Right lobe of liver (tissue), 6 donors: ENCODE measurements around the gene CDK4. TPM values are rescaled to one million over a fixed set of nuclear protein-coding genes. Genes with fewer than 3 reads are reported as not detected.
A peak's percentile ranks its signal among the peaks of the same experiment; 100 is the strongest.

Experiments
- ATAC-seq, 4 donors: fragments of 200-7000 bp; cut with Tn5 transposase; one replicate each; pipeline ENCODE4 v1.9.1; 2020; ENCODE audit warnings: mild to moderate bottlenecking in 4 of 4, moderate library complexity in 4 of 4
- DNase-seq, 3 donors: peaks; one replicate each; pipeline ENCODE4 v3.0.0-alpha.2; 2020
- H3K27ac ChIP-seq, 3 donors: fragments of 200-600 bp; one replicate each; pipeline ENCODE4 v1.8.0; 2022
- H3K27me3 ChIP-seq, 2 donors: fragments of 200-600 bp; one replicate each; pipeline ENCODE4 v1.8.0; 2022
- H3K36me3 ChIP-seq, 4 donors: fragments of 200-600 bp; sonication (generic) in 1 of 4; one replicate each; pipeline versions ENCODE4 v1.5.1 to v1.8.0; 2017 to 2022; ENCODE audit warnings: control low read depth in 1 of 4
- H3K4me1 ChIP-seq, 4 donors: fragments of 200-600 bp; sonication (generic) in 1 of 4; one replicate each; pipeline versions ENCODE4 v1.5.1 to v1.8.0; 2017 to 2022; ENCODE audit warnings: control low read depth in 1 of 4
- H3K4me3 ChIP-seq, 3 donors: fragments of 200-600 bp; one replicate each; pipeline ENCODE4 v1.8.0; 2022
- H3K9me3 ChIP-seq, 4 donors: fragments of 200-600 bp; sonication (generic) in 1 of 4; one replicate each; pipeline versions ENCODE4 v1.5.1 to v1.8.0; 2017 to 2022; ENCODE audit warnings: control low read depth in 1 of 4
- POLR2A ChIP-seq: fragments of 450-650 bp; IDR thresholded peaks from one replicate; pipeline ENCODE4 v1.6.1; 2017; ENCODE audit warnings: antibody characterized with exemption, mild to moderate bottlenecking
- WGBS: methylation state at CpG from one replicate; pipeline ENCODE4 v1.1.6; 2018; ENCODE audit warnings: low coverage, low lambda C conversion rate; ENCODE audit not compliant: insufficient coverage; ENCODE audit errors: missing lambda C conversion rate; 5-methylcytosine and 5-hydroxymethylcytosine counted together
- intact Hi-C, 2 donors: fragments of 100-400 bp; cut with DNase I; formaldehyde crosslinking; loops; one replicate each; pipeline versions ENCODE4 v1.11.2 to v1.14.1; 2022
- total RNA-seq, 6 experiments: library from RNA; depleted of rRNA in 2 of 6; stranded (reverse); fragments of >200 nt in 2 of 6; fragmentation: NEBNext Ultra II Directional in 3 of 6; extraction: Animal tissue kit (Norgen Biotek cat#: 25700) in 3 of 6; gene quantifications; one replicate each; pipeline versions ENCODE4 v1.1.0 to v1.2.4, GENCODE V29; 2016 to 2023
- TF ChIP-seq, protein P1 (sequence below), 4 donors: fragments of 200-600 bp in 3 of 4; fragments of 450-650 bp in 1 of 4; IDR thresholded peaks; one replicate each; pipeline versions ENCODE4 v1.5.1 to v1.8.0; 2016 to 2022; ENCODE audit warnings: antibody characterized with exemption in 4 of 4, mild to moderate bottlenecking in 2 of 4
- donor health status: DM: no; HTN: yes; CAD: no.
- donor health status: DM: no; HTN: no; CAD: no.
- donor health status: DM: no; HTN: no; CAD: no.
- donor health status: DM: no; HTN: yes; CAD: no.
- donor health status: DM: no; HTN: yes; CAD: no.

Gene CDK4
- total RNA-seq, 6 experiments from 2014 or later, result 23.3 to 47.3 (median 31.8) TPM

DNA sequence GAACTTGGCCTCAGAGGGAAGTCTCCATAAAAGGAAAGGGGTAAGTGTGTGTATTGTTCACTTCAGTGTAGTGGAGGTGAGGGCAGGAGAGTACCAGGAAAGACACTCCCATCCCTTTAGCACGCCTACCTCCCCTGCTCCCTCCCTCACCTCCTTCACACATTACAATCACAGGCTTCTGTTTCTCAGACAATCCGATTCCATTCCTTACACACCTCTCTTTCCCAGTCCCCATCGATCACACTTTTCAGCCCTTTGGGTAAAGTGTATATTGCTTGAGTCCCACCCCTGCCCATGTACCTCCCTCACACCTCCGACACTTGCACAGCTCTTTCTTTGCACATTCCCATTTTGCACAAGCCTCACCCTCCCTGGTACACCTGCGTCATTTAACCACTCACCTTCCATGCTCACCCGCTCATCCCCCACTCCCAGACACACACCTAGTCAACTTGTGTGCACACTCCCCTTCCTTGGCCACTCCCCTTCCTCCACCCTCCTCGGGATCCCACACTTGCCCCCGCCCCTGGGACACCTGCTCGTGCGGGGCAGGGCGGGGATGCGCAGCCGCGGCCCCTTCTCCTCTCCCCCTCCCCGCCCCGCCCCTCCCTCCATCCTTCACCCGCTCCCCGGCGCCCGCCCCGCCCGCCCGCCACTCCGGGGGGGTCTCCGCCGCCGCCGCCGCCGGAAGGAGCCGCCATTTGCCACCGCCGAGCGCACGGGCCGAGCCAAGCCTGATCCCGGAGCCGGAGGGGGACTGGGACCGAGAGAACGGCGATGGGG, 2.5 kb upstream of the CDK4 start, which contains the start of gene MARCHF9:
TSS of gene MARCHF9 (plus strand) at position 693 of the 783 bp plus-strand sequence. CDS start 426 bp downstream, outside the sequence.
- H3K9me3 ChIP-seq, result no peaks in the 10 kb centered on the region
- intact Hi-C loops, result no loop called here
- WGBS, result under 1% methylated on average over 23 of the region's 41 CpGs
- TF ChIP-seq POLR2A, result no peak
- TF ChIP-seq, protein P1, sequence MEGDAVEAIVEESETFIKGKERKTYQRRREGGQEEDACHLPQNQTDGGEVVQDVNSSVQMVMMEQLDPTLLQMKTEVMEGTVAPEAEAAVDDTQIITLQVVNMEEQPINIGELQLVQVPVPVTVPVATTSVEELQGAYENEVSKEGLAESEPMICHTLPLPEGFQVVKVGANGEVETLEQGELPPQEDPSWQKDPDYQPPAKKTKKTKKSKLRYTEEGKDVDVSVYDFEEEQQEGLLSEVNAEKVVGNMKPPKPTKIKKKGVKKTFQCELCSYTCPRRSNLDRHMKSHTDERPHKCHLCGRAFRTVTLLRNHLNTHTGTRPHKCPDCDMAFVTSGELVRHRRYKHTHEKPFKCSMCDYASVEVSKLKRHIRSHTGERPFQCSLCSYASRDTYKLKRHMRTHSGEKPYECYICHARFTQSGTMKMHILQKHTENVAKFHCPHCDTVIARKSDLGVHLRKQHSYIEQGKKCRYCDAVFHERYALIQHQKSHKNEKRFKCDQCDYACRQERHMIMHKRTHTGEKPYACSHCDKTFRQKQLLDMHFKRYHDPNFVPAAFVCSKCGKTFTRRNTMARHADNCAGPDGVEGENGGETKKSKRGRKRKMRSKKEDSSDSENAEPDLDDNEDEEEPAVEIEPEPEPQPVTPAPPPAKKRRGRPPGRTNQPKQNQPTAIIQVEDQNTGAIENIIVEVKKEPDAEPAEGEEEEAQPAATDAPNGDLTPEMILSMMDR (IDR thresholded peaks at IDR 0.05), result no peak
- H3K36me3 ChIP-seq, result no peaks in the 10 kb centered on the region
- ATAC-seq (peak in 3 of 4 donors; percentile 1 to 11 (median 10)), DNase-seq (peak; percentile 67 to 74 (median 69))
- H3K27me3 ChIP-seq, result no peaks in the 10 kb centered on the region
- H3K27ac ChIP-seq, result no peak within 1 kb of the TSS
- H3K4me3 ChIP-seq, result peak within 1 kb of the TSS; percentile 49 to 63 (median 56)
- H3K4me1 ChIP-seq, result peaks cover 0 to 15% (median 3%) of the 10 kb centered on the region in 4 donors

DNA sequence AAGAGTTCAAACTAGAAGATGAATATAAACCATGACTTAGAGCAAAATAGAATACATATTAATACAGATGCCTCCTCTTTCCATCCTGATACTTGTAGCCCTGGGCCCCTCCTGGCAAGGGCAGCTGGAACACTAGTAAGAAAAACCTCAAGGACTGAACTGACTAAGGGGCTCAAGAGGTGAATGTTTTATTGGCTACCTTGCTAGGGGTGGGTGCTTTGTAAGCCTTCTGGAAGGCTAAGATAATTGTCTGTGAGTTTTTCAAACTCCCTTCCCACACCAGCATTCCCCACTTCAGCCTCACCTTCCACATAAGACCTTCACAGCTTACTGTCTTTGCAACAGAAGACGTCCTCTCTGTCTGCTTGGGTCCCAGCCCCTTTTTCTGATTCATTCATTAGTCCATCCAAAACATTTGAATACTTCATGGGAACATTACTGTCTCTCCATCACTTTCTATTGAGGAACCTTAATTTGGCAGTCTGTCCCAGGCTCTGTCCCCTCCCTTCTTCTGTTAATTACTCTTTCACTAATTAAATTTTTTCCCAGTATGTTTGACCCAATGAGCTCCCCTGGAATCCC, 1.7 kb upstream of the CDK4 start:
- Histone ChIP-seq H3K4me1 (peaks cover 0 to 15% (median 3%) of the 10 kb centered on the region in 4 donors), H3K27ac (no peak overlapping the region), H3K9me3 (no peaks in the 10 kb centered on the region), H3K27me3 (no peaks in the 10 kb centered on the region), H3K4me3 (no peak overlapping the region), H3K36me3 (peaks cover 0 to 4% (median 0%) of the 10 kb centered on the region in 4 donors)
- intact Hi-C loops, result no loop called here
- WGBS, result 31% methylated on average over 1 of the region's 1 CpG
- ATAC-seq (no peak), DNase-seq (no peak)
- TF ChIP-seq, protein P1 (IDR thresholded peaks at IDR 0.05), result no peak
- no peak for TF ChIP-seq POLR2A

DNA sequence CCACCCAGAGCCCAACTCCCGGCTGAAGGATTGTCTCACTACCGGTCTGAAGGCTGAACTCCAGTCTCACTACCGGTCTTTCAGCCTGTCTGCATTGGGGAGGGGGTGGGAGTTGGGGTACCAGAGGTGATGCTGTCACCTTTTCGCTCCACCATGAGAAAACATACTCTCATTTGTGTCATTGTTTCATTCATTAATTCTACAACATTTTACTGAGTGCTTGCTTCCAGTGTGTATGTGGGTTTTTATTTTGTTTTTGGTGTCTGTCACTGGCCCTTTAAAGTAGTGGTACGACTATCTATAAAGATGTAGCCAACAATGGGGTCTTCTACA, 524 bp upstream of the CDK4 start:
- peaks cover 0 to 16% (median 6%) of the 10 kb centered on the region in 4 donors for H3K36me3 ChIP-seq
- DNase-seq (no peak), ATAC-seq (no peak)
- intact Hi-C loops, result no loop called here
- WGBS, result 6% methylated on average over 4 of the region's 5 CpGs
- H3K4me3 ChIP-seq, result peak overlapping the region; percentile 22 to 90 (median 72)
- TF ChIP-seq POLR2A, result no peak
- TF ChIP-seq, protein P1 (IDR thresholded peaks at IDR 0.05), result no peak
- no peaks in the 10 kb centered on the region for H3K9me3 ChIP-seq
- H3K27ac ChIP-seq, result peak overlapping the region in 1 of 3 donors; percentile 32
- no peaks in the 10 kb centered on the region for H3K27me3 ChIP-seq
- H3K4me1 ChIP-seq, result peaks cover 0 to 15% (median 3%) of the 10 kb centered on the region in 4 donors

DNA sequence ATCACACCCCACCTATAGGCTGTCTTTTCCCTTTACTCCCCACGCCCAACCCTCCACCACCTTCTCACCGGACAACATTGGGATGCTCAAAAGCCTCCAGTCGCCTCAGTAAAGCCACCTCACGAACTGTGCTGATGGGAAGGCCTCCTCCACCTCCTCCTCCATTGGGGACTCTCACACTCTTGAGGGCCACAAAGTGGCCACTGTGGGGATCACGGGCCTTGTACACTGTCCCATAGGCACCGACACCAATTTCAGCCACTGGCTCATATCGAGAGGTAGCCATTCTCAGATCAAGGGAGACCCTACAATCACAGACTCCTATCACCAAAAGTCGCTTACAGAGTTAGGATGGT, 700 bp downstream of the CDK4 start:
- 21% methylated on average over 7 of the region's 8 CpGs for WGBS
- intact Hi-C loops, result no loop called here
- no peaks in the 10 kb centered on the region for H3K9me3 ChIP-seq
- H3K4me1 ChIP-seq, result peaks cover 0 to 11% (median 3%) of the 10 kb centered on the region in 4 donors
- H3K27ac ChIP-seq, result peak overlapping the region; percentile 47 to 92 (median 71)
- DNase-seq (no peak), ATAC-seq (no peak)
- TF ChIP-seq, protein P1 (IDR thresholded peaks at IDR 0.05), result no peak
- TF ChIP-seq POLR2A, result no peak
- peaks cover 0 to 25% (median 13%) of the 10 kb centered on the region in 4 donors for H3K36me3 ChIP-seq
- H3K27me3 ChIP-seq, result no peaks in the 10 kb centered on the region
- H3K4me3 ChIP-seq, result peak overlapping the region; percentile 72 to 92 (median 90)
